Iris pigment epithelial cell (primary cell): ENCODE data around the gene NARS2.
"Not testable (repeated sequence)": the region's sequence is repeated elsewhere in the genome, so short reads cannot be mapped to it uniquely, and the experiment has no call there.

Experiments used
- DNase-seq: peaks from one replicate; pipeline ENCODE4 v3.0.0-alpha.2; 2011; ENCODE audit warnings: low read depth

The NARS2 gene, protein sequence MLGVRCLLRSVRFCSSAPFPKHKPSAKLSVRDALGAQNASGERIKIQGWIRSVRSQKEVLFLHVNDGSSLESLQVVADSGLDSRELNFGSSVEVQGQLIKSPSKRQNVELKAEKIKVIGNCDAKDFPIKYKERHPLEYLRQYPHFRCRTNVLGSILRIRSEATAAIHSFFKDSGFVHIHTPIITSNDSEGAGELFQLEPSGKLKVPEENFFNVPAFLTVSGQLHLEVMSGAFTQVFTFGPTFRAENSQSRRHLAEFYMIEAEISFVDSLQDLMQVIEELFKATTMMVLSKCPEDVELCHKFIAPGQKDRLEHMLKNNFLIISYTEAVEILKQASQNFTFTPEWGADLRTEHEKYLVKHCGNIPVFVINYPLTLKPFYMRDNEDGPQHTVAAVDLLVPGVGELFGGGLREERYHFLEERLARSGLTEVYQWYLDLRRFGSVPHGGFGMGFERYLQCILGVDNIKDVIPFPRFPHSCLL

DNA sequence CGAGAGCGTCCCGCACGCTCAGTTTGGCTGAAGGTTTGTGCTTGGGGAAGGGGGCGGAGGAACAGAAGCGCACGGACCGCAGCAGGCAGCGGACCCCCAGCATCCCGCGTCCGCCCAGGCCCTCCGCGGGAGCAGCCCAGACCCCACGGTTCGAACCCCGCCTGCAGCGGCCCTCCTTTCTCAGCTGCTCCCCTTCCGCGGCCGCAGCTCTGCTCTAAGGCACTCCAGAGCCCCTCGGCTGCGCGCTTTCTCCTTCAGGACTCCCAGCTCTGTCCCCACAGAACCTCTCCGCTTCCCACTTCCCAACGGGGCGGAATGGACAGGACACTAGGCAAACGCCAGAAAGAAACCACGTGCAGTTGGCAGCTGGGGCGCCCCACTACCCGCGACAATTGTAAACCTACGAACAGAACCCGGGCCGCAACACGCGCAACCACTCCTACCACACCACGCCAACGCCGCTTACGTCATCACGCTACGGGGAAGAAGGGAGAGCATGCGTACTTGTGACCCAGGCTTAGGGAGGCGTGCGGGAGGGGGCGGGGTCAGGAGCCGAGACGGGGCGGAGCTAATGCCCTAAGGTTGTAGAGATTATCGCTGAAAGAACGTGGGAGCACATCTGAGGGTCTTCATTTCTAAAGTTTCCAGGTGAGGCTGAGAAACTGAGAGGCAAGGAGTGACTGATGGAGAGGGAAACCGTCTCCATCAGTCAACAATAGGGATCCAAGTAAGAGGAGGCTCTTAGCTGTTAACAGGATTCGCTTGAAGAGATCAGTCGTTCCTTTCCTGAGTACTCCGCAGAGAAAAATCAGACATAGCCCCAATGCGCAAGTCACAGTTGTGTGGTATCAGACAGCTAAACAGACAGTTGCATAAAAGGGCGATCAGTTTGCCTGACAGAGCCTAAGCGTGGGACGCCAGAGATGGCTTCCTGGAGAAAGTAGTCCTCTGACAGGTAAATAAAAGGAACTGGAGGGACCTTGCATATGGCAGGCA is at the start of gene NARS2:
TSS of gene NARS2 (minus strand) at position 479 of the 996 bp plus-strand sequence. CDS start at position 103, 376 bp downstream.
- peak; percentile 98 for DNase-seq

DNA sequence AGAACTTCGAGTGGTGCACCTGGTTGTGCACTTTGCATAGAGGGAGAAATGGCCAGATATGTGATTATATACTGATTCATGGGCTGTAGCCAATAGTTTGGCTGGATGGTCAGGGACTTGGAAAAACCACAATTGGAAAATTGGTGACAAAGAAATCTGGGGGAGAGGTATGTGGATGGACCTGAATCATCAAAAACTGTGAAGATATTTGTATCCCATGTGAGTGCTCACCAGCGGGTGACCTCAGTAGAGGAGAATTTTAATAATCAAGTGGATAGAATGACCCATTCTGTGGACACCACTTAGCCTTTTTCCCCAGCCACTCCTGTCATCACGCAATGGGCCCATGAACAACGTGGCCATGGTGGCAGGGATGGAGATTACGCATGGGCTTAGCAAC is 48.0 kb upstream of the NARS2 start:
- DNase-seq, result no peak

DNA sequence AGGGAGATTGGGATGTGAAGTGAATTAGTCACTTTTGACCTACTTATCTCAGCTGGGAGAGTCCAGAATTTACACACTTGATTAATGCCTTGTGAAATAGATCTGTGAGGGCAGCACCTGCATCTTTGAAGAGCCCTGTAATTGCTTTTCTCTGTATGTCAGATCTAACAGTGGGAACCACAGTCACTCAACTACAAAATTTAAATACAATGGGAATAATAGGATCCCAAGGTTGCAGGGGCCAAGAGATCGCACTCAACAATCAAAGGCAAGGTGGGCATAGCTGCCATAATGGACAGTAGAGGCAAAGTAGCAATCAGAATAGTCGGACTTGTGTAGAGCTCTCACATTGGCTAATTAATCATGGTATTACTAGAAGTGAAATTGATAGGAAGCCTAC is 45.5 kb upstream of the NARS2 start:
- DNase-seq, result no peak

DNA sequence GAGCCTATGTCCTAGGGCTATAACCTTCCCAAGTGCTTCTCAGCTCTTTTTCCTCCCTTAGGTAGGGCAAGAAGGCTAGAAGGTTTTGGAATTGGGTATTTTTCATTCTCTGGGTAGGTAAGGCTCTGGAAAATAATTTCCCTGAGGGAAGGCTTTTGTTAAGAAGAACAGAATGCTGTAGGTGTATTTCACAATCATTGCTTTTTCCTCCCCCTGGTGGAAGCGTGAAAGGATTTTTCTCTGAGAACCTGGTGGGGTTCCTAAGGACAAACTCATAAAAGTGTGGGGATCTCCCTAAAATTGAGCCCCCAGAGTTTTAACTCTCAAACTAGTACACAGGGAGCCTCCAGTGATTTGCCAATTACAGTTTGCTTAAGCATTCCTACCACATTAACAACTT is 41.1 kb upstream of the NARS2 start:
- DNase-seq, result peak; percentile 7

DNA sequence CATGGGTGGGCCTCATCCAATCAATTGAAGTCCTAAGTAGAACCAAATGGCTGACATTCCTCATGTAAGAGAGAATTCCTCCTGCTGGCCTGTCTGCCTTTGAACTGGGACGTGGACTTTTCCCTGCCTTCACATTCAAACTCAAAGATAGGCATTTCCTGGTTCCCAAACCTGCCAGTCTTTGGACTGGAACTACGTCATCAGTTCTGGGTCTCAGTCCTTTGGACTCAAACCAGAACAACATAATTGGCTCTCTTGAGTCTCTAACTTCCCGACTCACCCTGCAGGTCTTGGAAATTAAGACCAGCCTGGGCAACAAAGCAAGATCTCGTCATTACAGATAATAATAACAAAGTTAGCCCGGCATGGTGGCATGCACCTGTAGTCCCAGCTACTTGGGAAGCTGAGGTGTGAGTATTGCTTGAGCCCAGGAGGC is 38.7 kb upstream of the NARS2 start:
- DNase-seq, result no peak

DNA sequence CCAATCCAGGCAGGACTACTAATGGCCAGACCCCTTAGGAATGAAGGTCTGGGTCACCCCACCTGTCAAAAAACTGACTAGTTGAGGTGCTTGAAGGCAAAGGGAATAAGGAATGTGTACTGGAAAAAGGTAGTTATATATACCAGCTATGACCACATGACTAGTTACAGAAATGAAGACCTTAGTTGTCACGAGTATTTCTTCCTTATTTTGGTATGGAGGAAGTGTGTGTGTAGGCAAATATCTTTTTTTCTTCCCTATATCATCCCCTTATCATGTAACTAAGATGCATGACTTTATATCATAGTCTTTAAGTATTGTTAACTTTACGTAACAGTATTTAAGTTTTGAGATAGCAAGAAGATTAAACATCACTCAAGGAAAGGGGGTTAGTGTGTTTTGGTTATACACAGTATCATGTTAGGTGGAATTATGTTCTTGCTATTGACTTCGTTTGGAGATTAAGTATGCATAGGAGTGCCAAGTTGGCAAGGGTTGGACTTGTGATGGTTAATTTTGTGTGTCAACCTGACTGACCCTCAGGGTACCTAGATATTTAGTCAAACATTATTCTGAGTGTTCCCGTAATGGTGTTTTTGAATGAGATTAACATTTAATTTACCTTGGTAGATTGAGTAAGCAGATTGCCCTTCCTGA is 38.2 kb upstream of the NARS2 start:
- no peak for DNase-seq

DNA sequence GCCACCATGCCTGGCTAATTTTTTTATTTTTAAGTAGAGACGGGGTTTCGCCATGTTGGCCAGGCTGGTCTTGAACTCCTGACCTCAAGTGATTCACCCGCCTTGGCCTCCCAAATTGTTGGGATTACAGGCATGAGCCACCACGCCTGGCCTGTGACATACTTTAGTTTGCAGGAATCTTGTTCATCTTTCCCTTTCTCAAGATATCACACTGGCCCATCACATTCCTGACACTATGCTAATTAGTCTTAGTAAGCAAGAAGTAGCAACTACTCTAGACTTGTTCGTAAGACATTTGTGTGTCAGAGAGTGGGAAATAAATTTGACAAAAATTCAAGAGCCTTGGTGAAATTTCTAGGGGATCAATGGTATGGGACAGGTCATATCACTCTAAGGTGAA is 34.7 kb upstream of the NARS2 start:
- DNase-seq, result not testable (repeated sequence)

DNA sequence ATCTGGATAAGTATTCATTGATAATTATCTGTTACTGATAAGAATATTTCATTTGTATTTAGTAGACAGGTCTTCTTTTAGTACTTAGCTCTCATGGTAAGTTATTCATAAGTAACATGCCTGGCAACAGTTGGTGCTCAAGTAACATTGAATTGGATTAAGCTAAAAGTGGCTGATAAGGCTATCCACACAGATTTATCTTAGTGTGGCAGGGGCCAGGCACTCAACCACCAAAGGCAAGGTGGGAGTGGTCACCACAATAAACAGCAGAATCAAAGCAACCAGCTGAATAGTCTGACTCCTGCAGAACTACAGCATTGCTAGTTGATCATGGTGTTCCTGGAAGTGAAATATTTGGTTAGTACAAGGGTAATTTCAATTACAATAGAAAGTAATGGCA is 33.0 kb upstream of the NARS2 start:
- no peak for DNase-seq

DNA sequence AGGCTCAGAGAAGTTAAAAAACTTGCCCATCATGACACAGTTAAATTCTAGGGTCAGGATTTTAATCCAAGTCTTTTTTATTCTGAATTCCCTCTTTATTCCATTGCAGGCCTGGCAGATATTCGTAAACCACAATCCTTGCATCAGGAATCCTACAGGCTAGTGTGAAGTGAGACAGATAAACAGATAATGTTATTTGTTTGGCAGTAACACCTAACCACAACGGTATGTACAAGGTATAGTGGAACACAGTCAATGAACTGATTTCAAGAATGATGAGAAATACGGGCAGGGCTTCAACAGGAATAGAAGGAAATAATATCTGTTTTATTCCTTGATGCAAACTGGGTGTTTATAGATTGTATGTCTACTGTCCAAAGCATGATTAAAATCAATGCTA is 32.0 kb upstream of the NARS2 start:
- no peak for DNase-seq

DNA sequence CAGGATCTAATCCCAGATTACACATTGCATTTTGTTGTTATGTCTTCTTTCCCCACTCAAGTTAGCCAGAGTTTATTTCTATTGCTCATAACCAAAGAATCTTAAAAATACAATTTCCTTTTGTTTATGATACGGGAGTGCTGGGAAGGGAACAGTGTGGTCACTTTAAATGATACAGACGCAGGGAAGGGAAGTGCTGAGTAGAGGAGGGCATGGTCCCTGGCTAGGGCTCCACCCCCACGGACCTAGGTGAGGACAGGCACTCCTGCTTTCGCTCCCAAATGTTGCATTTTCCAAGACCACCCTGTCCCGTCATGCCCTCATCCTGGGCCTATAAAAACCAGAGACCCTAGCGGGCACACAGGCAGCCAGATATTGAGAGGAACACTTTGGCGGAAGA is 30.6 kb upstream of the NARS2 start:
- peak; percentile 26 for DNase-seq

DNA sequence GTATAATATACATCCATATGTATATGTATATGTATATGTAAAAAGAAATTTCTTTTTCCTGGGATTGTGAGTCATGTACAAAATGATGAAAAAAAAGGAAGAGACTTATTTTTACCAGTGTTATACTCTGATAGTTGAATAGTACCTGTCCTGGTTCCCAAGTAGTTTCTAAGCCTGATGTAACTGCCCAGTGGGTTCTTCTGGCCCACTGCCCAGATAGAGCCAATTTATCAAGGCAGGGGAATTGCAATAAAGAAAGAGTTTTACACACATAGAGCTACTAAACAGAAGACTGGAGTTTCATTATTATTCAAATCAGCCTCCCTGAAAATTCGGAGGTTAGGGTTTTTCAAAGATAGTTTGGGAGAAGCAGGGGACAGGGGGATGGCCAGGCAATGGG is 29.1 kb upstream of the NARS2 start:
- DNase-seq, result no peak

DNA sequence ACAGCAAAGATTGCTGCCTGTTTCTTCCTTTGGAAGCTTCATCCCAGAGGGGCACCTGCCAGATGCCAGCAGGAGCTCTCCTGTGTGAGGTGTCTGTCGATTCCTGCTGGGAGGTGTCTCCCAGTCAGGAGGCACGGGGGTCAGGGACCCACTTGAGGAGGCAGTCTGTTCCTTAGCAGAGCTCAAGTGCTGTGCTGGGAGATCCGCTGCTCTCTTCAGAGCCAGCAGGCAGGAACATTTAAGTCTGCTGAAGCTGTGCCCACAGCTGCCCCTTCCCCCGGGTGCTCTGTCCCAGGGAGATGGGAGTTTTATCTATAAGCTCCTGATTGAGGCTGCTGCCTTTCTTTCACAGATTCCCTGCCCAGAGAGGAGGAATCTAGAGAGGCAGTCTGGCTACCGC is 28.1 kb upstream of the NARS2 start:
- DNase-seq, result not testable (repeated sequence)

DNA sequence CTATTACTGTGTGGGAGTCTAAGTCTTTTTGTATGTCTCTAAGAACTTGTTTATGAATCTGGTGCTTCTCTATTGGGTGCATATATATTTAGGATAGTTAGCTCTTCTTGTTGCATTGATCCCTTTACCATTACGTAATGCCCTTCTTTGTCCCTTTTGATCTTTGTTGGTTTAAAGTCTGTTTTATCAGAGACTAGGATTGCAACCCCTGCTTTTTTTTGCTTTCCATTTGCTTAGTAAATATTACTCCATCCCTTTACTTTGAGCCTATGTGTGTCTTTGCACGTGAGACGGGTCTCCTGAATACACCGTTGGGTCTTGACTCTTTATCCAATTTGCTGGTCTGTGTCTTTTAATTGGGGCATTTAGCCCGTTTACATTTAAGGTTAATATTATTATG is 26.4 kb upstream of the NARS2 start:
- DNase-seq, result not testable (repeated sequence)

DNA sequence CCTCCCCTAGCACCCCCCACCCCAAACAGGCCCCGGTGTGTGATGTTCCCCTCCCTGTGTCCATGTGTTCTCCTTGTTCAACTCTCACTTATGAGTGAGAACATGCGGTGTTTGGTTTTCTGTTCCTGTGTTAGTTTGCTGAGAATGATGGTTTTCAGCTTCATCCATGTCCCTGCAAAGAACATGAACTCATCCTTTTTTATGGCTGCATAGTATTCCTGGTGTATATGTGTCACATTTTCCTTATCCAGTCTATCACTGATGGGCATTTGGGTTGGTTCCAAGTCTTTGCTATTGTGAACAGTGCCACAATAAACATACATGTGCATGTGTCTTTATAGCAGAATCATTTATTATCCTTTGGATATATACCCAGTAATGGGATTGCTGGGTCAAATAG is 22.9 kb upstream of the NARS2 start:
- not testable (repeated sequence) for DNase-seq

DNA sequence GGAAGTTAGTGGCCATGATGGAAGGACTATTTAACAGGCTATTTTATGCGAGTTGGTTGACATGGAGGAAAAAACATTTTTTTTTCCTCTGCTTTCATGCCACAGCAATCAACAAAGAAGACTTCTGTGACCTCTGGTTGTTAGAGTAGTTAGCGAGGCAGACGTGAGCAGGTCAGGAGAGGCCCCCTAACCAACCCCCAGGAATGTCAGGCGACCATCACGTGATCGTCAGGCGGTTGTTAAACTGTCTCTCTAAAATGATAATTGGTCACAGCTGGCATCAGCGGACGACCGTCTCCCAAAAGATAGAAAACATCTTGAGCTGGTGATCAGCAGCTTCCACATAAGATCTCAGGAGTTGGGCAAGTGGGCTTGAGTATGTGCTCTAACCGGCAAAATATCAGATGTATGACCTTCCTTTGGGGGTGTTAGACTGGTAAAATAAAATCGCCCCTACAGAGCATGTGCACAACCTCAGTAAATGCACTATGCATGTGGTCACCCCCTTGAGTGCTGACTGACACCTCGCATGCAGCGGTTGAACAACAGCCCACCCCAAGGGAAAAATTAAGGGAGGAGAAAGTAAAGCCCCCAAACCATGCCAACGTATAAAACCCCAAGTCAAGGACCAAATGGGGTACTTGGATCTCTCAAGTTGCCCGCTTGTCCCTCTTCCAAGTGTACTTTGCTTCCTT is 20.9 kb upstream of the NARS2 start:
- no peak for DNase-seq

DNA sequence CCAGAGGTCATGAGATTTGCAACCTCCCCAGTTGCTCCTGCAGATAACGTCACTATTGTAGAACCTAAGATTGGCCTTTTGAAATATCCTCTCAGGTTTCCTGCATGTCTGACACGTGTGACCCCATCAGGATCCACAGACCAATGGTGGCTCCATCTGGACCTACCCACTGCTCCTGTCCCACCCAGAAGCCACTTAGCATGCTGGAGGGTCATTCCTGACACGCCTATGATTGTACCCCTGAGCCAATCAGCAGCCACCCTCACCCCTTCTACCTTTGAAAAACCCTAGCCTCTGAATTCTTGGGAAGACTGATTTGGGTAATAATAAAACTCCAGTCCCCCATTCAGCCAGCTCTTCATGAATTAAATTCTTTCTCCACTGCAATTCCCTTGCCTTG is 20.1 kb upstream of the NARS2 start:
- DNase-seq, result no peak

DNA sequence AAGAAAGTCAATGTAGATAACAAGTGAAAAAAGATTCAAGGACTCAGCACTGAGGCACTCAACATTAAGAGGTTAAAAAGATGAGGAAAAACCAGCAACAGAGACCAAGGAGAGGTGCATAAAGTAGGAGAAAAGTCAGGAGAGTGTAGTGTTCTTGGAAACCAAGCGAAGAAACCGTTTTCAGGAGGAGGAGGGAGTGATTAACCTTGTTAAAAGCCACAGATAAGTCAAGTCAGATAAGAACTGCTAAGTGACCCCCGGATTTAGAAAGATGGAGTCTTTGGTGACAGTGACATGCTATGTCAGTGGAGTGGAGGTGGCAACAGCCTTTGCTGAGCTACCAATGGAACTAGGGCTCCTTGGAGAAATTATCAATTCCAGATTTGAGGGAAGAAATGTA is 13.9 kb upstream of the NARS2 start:
- DNase-seq, result no peak

DNA sequence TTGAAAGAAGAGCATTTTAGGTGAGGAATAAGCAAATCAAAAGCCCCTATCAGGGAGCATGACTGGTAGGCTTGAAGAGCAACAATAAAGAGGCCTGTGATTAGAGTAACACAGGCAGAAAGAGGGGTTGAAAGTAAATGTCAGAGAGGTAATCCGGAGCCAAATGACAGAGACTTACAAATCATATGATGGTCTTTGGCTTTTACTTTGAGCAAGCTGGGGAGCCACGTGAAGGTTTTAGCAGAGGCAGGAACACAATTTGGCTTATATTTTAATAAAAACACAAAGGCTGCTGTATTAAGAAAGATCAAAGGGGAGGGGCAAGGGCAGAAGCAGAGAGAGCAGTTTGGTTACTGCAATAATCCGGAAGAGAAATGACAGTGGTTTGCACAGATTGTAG is 12.8 kb upstream of the NARS2 start:
- DNase-seq, result no peak

DNA sequence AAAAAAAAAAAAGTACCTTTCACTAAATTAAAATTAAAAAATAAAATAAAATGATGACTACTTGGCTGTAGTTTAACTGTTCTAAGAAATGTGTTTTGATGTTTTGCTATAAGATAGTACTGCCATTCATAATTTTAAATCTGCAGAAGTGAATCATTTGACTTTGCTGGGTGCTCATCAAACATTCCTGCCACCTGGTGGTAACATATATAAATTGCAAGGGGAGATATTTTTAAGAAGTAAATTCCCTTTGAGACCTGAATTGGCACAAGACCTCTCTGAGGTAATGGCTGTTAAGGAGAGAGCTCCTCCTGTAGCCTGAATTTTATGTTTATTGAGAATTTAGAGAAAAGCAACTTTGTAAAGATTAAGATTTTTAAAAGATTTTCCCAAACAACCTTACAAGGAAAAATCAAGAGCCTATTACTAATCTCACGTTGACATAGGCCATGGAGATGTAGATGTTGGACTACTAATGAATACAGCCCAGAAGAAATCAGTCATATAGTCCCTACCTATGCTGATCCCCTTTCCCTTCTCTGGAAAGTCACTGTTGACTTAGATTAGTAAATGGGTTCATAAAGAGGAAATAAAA is 11.9 kb upstream of the NARS2 start:
- peak; percentile 50 for DNase-seq

DNA sequence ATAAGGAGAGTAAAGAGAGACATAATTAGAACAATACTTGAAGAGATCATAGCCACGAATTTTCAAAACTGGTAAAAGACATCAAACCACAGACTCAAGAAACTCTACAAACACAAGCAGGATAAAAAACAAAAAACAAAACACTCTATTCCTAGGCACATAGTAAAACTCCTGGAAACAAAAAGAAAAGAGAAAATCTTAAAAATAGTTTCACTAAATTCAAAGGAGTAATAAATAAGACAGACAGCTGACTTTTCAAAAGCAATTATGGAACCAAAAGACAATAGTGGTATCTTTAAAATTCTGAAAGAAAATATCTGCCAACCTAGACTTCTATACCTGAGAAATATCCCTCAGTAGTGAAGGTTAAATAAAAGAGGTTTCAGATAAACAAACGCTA is 9.2 kb upstream of the NARS2 start:
- DNase-seq, result no peak

DNA sequence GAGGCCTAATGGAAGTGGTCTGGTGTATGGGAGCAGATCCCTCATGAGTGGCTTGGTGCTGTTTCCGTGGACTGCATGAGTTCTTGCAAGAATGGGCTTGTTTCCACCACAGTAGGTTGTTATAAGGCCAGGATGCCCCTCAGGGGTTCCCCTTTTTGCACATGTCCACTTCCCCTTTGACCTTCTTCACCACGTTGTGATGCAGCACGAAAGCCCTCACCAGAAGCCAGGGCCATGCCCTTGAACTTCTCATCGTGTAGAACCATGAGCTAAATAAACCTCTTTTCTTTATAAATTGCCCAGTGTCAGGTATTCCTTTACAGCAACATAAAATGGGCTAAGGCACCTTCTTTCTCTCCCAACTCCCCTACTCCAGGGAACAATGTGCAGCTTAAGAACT is 2.8 kb upstream of the NARS2 start:
- no peak for DNase-seq
